Prostate gland (tissue), 2 donors: ENCODE measurements around the gene VOPP1. TPM values are rescaled to one million over a fixed set of nuclear protein-coding genes. Genes with fewer than 3 reads are reported as not detected.

Experiments used
- DNase-seq: peaks from one replicate; pipeline ENCODE4 v3.0.0-alpha.2; 2019; ENCODE audit warnings: low spot score
- H3K27ac ChIP-seq, 2 donors: fragments of 200-600 bp; sonication (generic); 2 replicates each; pipeline ENCODE4 v1.5.1; 2017 to 2019
- H3K27me3 ChIP-seq: fragments of 200-600 bp; sonication (generic); replicated peaks from 2 replicates; pipeline ENCODE4 v1.5.1; 2019; ENCODE audit not compliant: insufficient read depth
- H3K36me3 ChIP-seq, 2 donors: fragments of 200-600 bp; sonication (generic); 1 replicate in 1 of 2; 2 replicates in 1 of 2; pipeline versions ENCODE4 v1.5.1 to v1.8.1; 2017 to 2019
- H3K4me1 ChIP-seq: fragments of 200-600 bp; sonication (generic); replicated peaks from 2 replicates; pipeline ENCODE4 v1.5.1; 2019
- H3K4me3 ChIP-seq, 2 donors: fragments of 200-600 bp; sonication (generic); 2 replicates each; pipeline ENCODE4 v1.5.1; 2017 to 2019
- H3K9me3 ChIP-seq: fragments of 200-600 bp; sonication (generic); 2 replicates; pipeline ENCODE4 v1.5.1; 2017
- CTCF ChIP-seq, 4 experiments: fragments of 200-600 bp in 2 of 4; fragments of 450-650 bp in 2 of 4; sonication (generic) in 2 of 4; IDR thresholded peaks; 1 replicate in 3 of 4; 2 replicates in 1 of 4; pipeline ENCODE4 v1.5.1; 2016 to 2019; ENCODE audit warnings: antibody characterized with exemption in 4 of 4, mild to moderate bottlenecking in 2 of 4, moderate library complexity in 2 of 4
- POLR2A ChIP-seq: fragments of 450-650 bp; IDR thresholded peaks from one replicate; pipeline ENCODE4 v1.6.1; 2016; ENCODE audit warnings: antibody characterized with exemption, mild to moderate bottlenecking
- POLR2AphosphoS5 ChIP-seq: sonication (generic); formaldehyde crosslinking; IDR thresholded peaks from one replicate; pipeline ENCODE4 v1.6.1; 2017; ENCODE audit warnings: antibody characterized with exemption
- WGBS: methylation state at CpG from one replicate; pipeline ENCODE4 v1.1.5; 2018; 5-methylcytosine and 5-hydroxymethylcytosine counted together
- intact Hi-C: fragments of 100-400 bp; cut with DNase I; formaldehyde crosslinking; loops from one replicate; pipeline ENCODE4 v1.14.2; 2022
- total RNA-seq, 2 donors: library from RNA; depleted of rRNA; stranded (reverse); fragments of >200 nt; gene quantifications; one replicate each; pipeline ENCODE4 v1.1.0, GENCODE V29; 2016

Gene VOPP1
- total RNA-seq, 2 donors from 2014 or later = 29.4 to 46.6 TPM

GRCh38 chr7:55470261-55470660, 102.0 kb downstream of the VOPP1 start:
- H3K4me3 ChIP-seq = no peak overlapping the region
- DNase-seq = no peak
- H3K27me3 ChIP-seq = no peaks in the 10 kb centered on the region
- H3K27ac ChIP-seq = no peak overlapping the region
- H3K4me1 ChIP-seq = no peaks in the 10 kb centered on the region
- WGBS = 95% methylated on average over 2 of the region's 2 CpGs
- TF ChIP-seq CTCF (IDR thresholded peaks at IDR 0.05) (no peak), POLR2A (no peak), POLR2AphosphoS5 (no peak)
- no peaks in the 10 kb centered on the region for H3K36me3 ChIP-seq
- H3K9me3 ChIP-seq = no peaks in the 10 kb centered on the region
- intact Hi-C loops = no loop called here

- intact Hi-C loops = no loop called here
- Histone ChIP-seq H3K4me1 (no peaks in the 10 kb centered on the region), H3K4me3 (no peak overlapping the region), H3K36me3 (no peaks in the 10 kb centered on the region), H3K27me3 (no peaks in the 10 kb centered on the region), H3K27ac (no peak overlapping the region), H3K9me3 (no peaks in the 10 kb centered on the region)
- no peak for DNase-seq
- 81% methylated on average over 2 of the region's 3 CpGs for WGBS
- TF ChIP-seq POLR2A (no peak), POLR2AphosphoS5 (no peak), CTCF (IDR thresholded peaks at IDR 0.05) (no peak)
Observed at GRCh38 chr7:55469721-55470120, 102.6 kb downstream of the VOPP1 start.

- no peaks in the 10 kb centered on the region for H3K9me3 ChIP-seq
- intact Hi-C loops = no loop called here
- H3K36me3 ChIP-seq = no peaks in the 10 kb centered on the region
- no peak for DNase-seq
- TF ChIP-seq POLR2A (no peak), CTCF (IDR thresholded peaks at IDR 0.05) (no peak), POLR2AphosphoS5 (no peak)
- no peak overlapping the region for H3K27ac ChIP-seq
- H3K4me3 ChIP-seq = no peak overlapping the region
- H3K27me3 ChIP-seq = no peaks in the 10 kb centered on the region
- 70% methylated on average over 2 of the region's 2 CpGs for WGBS
- H3K4me1 ChIP-seq = no peaks in the 10 kb centered on the region
Observed at GRCh38 chr7:55469271-55469681, 103.0 kb downstream of the VOPP1 start.

GRCh38 chr7:55468495-55468894, 103.8 kb downstream of the VOPP1 start:
- H3K4me3 ChIP-seq = no peak overlapping the region
- no peaks in the 10 kb centered on the region for H3K9me3 ChIP-seq
- WGBS = 97% methylated on average over 8 of the region's 8 CpGs
- intact Hi-C loops = no loop called here
- no peak for DNase-seq
- H3K4me1 ChIP-seq = no peaks in the 10 kb centered on the region
- TF ChIP-seq POLR2A (no peak), POLR2AphosphoS5 (no peak), CTCF (IDR thresholded peaks at IDR 0.05) (no peak)
- no peaks in the 10 kb centered on the region for H3K36me3 ChIP-seq
- no peaks in the 10 kb centered on the region for H3K27me3 ChIP-seq
- H3K27ac ChIP-seq = no peak overlapping the region

- no peak for DNase-seq
- intact Hi-C loops = no loop called here
- H3K4me1 ChIP-seq = no peaks in the 10 kb centered on the region
- H3K9me3 ChIP-seq = no peaks in the 10 kb centered on the region
- 87% methylated on average over 7 of the region's 7 CpGs for WGBS
- H3K4me3 ChIP-seq = no peak overlapping the region
- no peaks in the 10 kb centered on the region for H3K27me3 ChIP-seq
- TF ChIP-seq POLR2A (no peak), POLR2AphosphoS5 (no peak), CTCF (IDR thresholded peaks at IDR 0.05) (no peak)
- H3K27ac ChIP-seq = no peak overlapping the region
- no peaks in the 10 kb centered on the region for H3K36me3 ChIP-seq
Observed at GRCh38 chr7:55467047-55467593, 105.2 kb downstream of the VOPP1 start.
